OCI-M2 (cell line): ENCODE measurements around the gene HOXC6.

Experiments used
- DNase-seq: peaks from one replicate; lab custom pipeline; 2025; ENCODE audit not compliant: unreplicated experiment; lab: John Stamatoyannopoulos, UW

HOXC6 gene

DNA sequence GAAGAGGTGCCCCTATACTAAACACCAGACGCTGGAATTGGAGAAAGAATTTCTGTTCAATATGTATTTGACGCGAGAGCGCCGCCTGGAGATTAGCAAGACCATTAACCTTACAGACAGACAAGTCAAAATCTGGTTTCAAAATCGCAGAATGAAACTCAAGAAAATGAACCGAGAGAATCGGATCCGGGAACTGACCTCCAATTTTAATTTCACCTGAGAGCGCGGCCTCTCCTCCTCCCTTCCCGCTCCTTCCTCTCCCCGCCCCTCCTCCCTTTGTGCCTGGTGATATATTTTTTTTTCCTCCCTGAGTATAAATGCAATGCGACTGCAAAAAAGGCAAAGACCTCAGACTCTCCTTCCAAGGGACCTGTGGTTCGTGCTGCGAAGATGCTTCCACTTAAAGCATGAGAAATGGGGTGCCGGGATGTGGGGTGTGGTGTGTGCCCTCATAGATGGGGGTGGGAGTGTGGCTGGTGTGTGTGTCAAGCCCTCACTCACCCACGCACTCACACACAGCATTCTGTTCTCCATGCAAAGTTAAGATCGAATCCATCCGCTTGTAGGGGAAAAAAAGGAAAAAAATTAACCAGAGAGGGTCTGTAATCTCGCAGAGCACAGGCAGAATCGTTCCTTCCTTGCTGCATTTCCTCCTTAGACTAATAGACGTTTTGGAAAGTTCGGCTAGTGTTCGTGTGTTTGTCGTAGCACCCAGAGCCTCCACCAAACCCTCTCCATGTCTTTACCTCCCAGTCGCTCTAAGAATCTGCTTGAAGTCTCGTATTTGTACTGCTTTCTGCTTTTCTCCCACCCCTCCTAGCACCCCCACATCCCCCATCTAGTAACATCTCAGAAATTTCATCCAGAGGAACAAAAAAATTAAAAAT is 38.8 kb upstream of the HOXC6 start:
- peak; percentile 38 for DNase-seq

DNA sequence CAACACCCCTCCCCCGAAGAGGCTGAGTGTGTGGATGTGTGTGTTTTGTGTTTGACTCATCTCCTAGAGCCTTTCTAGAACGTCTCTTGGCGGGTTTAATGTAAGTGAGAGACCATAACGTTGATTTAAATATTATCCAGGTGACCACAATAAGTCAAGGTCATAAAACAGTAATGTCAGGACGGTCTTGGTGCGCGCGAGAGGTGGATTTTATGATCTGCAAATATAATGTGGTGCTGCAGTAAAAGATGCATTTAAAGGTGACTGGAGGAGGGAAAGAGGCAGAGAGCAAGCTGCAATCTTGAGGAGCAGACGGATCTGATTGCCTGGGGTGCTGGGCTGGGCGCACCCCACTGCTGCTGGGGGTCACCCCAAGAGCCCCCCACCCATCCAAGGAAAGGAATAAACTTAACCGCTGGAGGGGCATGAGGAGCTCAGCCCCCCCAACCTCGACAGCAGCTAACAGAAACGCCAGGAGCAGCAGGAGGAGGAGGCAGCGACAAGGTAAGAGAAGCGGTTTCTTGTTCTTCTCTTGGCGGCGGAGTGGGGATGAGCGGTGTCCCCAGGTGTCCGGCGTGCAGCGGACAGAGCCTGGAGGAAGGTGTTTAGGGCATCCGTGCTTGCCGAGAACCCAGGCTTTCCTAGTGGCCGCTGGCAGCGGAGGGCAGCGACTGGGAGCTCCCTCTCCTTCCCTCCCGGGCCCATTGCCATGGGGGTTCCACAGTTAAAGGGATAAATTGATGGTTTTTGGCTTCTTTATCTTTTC is 37.7 kb upstream of the HOXC6 start:
- DNase-seq = no peak

DNA sequence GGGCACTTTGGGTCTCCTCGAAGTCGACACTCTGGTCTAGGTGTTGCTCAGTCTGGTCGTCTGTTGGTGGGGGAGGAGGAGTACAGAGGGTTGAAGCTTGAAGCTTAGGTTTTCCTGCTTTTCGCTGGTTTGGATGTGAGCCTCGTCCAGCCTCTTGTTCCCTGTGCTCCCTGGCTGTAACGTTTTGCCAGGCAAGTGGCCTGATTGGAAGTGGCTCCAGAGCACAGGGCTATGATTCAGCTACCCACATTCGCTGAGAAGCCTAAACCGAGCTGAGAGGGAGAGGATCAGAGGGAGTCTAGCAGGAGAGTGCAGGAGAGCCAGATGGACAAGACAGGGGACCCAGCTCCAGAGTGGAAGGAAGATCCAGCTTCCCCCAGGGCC is 37.2 kb upstream of the HOXC6 start:
- no peak for DNase-seq

DNA sequence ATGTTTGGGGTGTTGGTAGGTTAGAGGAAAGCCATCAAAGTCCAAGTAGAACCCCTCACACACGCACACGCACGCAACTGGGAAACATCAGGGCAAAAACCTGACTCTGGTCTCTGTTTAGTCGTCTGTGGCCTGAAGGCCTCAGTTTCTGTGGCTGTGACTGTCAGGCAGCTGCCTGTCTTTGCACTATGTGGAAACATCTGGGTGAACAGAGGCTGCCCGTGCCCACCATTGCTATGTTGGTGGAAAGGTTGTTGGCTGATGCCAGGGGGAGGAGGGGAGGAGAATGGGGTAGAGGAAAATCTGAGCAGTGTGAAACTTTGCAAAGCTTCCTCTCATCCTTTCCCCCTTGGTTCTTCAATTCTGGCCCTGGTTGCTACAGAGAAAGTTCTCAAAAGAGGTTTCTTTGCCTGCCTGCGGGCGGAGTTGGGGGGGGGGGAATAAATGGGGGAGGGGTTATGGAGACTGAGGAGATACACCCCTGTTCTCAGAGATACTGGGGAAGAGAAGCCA is 35.8 kb upstream of the HOXC6 start:
- no peak for DNase-seq

DNA sequence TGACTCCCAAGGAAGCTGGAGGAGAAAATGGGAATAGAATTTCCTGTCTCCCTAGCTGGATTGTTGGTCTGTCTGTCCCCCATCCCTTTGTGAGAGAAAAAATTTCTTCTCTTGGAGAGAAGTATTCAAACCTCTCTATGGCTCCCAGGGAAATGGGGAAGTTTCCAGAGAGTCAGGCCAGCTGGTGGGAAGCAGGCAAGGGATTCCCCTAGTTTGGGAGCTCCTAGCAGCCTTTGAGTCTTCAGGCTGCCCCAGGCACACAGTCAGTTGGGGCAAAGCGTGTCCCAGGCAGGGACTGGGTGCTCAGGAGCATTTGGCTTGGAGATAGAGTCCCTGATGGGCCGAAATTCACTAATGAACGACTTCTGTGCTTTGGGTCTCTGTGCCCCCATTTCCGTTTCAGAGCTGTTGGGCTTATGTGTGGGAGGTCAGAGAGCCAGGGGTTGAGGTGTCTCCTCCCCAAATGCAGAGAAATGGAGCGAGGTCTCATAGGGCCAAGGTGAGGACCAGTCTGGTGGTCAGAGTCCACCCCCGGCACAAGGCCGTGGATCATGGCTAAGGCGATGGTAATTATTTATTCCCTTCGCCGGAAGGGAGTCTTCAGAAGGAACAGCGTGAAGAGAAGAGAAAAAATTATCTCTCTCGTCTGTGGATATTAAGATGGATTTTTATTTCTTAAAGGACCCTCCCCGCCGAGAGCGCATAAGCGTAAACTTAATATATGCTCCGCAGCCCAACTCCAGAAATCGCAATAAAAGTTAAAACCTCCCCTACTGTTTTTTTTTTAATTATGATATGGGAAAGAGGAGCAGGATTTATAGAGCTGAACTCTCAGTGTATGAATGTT is 34.9 kb upstream of the HOXC6 start:
- no peak for DNase-seq

DNA sequence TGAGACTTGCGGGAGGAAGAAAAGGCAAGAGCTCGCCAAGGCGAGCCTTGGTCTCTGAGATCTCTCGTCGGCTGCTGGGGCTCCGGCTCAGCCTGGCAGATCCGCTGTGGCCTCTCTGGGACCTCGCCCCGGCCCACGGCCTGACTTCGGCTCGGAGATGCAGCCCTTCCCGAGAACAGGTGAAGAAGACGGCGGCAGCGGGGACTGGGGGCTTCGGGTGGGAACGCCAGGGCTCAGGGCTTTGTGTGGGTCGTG is 34.3 kb upstream of the HOXC6 start:
- DNase-seq = no peak

DNA sequence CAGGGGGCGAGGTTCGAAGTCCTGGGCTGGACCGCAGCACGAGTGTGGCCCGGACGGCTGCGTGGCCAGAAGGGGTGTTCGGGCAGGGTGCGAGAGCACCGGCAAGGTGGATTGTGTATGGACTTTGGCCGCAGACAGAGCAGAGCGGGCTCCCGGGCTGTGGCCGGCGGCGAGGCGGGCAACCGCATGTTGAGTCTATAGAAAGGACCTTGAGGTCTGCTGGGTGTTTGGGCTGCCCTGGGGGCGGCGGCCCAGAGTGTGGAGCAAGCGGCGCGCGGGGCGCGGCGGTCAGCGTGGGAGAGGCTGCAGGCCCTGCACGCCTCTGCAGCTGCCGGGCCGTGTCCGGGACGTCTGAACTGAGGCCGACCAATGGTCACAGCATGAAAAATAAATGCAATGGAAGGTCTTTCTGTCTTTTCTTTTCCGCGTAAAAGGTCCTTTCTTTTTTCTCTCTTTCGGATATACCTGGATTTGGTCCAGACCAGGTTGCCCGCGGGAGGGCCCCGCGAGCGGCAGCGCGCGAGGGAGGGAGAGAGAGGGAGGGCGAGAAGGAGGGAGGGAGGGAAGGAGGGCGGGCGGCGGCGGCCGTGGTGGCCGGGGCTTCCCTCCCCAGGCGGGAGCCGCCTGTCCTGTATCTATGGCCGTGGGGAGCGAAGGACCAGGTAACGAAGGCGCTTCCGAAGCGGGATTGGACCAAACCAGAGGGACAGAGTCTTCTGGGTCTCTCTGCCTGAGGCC is 33.8 kb upstream of the HOXC6 start:
- DNase-seq = no peak

DNA sequence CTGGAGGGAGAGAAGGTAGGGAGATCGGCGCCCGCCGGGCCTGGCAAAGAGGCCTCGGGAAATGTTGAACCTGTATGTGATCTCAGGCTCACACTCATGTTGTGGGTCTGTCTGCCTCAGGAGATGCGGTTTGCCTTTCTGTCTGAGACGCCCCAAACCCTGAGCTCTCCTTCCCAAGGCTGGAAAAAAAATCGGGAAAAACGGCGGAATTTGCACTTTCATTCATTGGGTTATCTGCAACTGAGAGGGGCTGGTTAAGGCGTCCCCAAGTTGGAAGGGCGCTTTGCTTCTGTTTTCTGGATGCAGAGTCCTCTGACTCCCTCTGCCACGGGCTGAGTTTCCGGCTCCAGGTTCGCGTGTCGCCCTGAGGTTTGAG is 33.2 kb upstream of the HOXC6 start:
- no peak for DNase-seq

DNA sequence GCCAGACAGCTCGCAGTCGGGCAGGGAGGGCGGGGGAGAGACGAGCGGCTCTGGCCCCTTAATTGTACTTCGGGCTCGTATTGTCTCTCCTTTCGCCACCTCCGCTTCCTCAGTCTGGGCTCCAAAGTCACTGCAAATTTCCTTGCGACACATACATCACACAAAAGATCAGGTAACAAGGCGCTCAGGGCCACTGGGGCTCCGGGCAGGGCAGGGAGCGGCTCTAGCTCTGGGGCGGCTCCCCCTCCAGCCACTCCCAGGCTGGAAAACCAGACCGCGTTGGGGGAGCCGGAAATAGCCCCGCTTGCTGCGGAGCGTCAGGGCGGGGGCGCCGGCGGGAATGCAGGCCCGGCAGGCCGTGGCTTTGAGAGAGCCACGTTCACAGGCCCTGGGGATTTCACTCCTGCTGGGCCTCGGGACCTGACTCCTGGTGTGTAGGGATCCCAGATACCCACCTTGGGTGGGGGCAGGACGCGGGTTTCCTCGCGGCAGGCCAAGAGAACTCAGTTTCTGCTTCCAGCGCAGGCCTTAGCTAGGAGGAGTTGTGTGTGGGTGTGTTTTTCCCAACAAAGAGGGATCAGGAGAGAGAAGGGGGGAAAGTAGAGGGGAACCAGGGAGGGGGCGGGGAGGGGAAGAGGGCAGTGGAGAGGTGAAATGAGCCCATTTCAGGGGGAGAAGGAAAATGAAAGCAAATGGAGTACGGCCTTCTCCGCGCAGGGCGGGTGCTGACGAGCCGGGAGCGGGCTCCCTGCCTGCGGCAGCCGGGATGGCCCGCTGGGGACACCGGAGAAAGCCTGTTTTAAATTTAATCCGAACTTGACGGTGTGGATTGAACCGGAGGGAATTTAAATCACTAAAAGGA is 32.6 kb upstream of the HOXC6 start:
- no peak for DNase-seq

DNA sequence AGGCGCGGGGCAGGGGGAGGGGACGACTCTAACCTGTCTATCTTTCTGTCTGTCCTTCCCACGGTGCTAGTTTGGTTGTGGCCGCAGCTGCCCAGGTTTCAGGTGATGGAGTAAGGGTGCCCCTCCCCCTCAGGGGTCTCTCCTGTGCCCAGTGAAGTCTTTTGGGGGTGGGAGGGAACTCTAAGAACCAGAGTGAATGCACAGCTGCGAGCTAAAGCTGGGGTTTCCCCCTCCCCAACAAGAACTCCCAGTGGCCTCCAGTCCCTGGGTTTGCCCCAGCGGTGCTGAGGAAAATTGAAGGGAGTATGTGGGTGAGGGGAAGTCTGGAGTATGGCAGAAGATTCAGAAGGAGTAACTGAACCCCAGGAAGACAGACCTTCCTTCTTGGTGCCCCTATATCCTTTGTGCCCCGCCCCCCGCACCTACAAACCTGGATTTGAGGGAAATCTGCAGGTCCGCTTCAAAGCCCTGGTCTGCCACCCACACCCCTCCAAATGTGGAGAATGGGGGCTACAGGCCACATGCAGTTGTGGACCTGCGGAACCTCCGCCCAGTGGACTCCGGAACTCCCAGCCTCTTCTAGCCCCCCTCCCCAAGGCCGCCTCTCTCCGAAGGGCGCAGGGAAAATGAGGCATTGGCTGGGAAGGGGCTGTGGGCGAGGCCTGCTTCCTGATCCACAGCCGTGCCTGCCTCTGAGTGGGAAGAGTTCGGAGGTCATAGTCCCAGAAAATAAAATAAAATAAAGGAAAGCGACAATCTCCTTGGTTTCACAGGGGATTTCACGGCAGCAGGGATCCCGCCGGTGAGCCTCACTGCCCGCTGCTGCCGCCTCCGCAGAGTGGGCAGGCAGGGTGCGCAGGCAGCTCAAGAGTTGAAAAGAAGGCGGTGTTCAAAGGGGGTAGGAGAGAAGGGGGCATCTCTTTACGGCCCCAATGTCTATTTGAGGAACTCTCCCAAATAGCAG is 31.7 kb upstream of the HOXC6 start:
- no peak for DNase-seq

DNA sequence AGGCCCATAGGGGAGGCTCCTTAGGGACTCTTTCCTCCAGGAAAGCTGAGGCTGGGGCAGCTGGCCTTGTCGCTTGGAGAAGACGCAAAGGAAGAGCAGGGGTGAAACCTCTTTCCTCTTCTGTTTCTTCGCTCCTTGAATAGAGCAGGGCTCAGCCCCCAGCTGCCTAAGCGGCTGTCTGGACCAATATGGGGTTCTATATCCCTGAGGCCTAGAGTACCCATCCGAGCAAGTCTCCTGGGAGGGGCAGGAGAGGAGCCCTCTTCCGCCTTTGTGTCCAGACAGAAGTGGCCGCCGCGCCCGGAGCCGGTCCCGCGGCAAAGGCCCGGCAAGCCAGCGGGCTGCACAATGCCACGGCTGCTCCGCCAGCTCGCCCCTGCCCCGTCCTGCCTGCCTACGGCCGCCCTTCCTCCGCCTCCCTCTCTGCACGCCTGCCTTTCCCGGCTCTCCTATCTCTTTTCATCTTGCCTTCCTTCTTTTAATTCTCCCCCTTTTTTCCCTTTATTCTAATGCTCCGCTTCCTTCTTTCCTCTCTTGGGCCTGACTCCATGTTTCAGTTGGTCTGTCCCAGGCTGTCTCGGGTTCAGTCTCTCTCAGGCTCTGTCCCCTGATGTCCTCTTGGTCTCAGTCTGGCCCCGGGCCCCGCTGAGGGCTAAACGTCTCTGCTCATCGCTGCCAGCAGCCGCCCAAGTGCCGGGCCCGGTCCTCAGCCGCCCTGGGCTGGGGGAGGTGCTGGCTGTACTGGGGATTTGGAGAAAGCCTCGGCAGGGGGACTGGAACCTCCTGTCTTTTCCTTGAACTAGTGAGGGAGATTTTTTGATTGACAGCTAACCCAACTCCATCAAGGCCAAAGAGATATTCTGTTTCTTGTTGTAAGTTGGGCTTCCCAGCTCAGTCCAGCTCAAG is 30.8 kb upstream of the HOXC6 start:
- no peak for DNase-seq

DNA sequence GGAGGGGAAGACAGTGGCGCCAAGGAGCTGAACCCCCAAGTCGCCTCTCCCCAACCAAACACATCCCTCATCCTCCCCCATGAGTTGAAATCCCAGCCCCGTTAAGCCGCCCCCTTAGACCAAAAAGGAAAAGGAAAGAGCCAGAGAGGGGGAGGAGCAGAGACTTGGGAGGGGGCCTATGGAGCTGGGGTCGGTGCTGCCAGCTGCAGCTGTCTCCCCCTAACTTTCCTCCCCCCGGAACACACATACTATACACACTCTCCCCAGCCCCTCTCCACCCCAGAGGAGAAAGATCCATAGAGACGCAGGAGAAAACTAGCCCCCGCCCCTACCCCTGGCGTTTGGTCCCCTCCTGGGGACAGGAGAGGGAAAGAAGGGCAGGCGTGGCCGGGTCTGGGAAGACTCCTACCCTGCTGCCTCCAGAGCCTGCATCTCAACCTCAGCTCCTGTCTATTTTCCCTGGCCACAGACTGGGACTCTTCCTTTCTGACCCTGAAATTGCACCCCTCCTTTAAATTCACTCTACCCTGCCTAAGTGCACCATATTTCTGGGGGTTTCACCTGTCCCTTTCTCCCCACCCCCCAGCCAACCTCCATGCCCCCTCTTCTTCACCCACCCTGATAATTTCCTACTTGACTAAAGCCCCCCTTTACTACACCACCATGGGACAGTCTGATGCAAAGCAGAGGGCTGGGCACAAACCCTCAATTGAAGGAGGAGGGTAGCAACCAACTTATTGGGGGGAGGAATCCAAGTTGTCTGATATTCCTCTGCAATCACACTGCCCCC is 29.9 kb upstream of the HOXC6 start:
- no peak for DNase-seq

DNA sequence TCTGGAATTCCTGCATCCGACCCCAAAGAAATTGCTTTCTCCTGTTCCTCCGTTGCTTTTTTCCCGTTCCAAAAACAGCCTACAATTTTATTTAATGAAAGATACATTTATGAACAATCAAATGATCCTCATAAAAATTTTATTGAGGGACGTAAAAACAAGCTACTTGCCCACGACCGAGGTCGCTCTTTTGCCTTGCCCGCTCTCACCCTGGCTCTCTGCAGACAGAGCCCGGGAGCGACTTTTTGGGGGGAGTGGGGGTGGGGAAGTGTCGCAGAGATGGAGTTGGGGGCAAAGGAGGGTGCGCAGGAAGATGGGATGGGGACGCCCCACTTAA is 29.4 kb upstream of the HOXC6 start:
- no peak for DNase-seq

DNA sequence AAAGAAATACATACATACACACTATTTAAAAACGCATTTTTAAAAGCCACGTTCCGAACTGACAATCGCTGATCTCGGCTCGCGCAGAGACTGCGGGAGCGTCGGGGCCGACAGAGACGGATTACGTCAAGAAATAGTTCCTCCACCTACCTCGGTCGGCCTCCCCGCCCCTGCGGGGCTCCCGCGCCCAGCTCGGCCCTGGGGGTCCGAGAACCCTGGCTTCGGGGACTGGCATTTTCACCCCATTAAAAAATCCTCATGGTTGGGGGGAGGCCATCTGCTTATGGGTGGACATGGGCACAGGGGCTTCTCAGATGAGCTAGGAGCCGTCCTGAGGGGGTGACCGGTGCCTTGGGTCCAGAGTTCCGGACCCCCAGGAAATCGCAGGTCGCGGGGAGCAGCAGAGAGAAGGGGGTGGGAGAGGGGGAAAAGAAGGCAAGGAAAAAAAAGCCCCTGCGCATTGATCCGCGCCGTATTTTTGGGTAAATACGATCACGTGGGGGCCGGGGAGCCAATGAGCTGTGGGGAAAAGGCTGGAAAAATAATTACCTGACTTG is 28.6 kb upstream of the HOXC6 start:
- no peak for DNase-seq

DNA sequence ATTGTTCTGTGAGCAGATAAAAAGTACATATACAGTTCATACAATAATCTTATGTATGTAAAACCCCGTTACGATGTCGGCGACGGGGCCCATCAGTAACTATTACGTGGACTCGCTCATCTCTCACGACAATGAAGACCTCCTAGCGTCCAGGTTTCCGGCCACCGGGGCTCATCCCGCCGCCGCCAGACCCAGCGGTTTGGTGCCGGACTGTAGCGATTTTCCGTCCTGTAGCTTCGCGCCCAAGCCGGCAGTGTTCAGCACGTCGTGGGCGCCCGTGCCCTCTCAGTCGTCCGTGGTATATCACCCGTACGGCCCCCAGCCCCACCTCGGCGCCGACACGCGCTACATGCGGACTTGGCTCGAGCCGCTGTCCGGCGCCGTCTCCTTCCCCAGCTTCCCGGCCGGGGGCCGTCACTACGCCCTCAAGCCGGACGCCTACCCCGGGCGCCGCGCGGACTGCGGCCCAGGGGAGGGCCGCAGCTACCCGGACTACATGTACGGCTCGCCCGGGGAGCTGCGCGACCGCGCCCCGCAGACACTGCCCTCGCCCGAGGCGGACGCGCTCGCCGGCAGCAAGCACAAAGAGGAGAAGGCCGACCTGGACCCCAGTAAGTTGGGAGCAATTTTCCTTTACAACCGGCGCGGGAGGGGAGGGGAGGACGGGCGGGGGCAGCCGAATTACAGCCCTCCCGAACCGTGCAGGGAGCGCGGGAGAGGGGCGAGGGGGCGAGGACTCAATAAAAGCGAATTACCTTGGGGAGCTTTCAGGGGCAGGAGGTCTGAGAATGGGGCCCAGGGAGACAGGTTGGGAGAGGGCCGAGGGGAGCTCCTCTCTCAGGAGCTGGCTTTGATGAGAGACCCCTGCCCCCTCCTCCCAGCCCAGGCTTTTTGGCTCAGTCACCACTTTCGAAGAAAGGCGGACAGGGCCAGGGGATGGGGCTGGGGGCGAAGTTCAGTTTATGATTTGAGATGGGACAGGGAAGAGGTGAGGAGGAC is 27.8 kb upstream of the HOXC6 start, which contains the start of gene HOXC9:
Gene HOXC9 (plus strand): TSS at position 46 of the 999 bp plus-strand sequence. CDS start 28 bp downstream, at position 74.
- DNase-seq = no peak
